NCI-H1436 treated with DMSO at 0.1 percent for 48 hours (cell line): ENCODE data around the gene SSX1.
"Not testable (repeated sequence)": the region's sequence is repeated elsewhere in the genome, so short reads cannot be mapped to it uniquely, and the experiment has no call there.

ENCODE experiments used
- DNase-seq: peaks from one replicate; lab custom pipeline; 2025; lab: John Stamatoyannopoulos, UW

SSX1 gene

GRCh38 chrX:48255062-48255796 lies at the start of gene SSX1:
SSX1 (plus strand) TSS chrX:48255392; CDS start chrX:48257242, 1,850 bp downstream.
- DNase-seq: not testable (repeated sequence)

- not testable (repeated sequence) for DNase-seq
Measured at GRCh38 chrX:48214341-48214740, 40.9 kb upstream of the SSX1 start.

GRCh38 chrX:48224196-48224595 lies 31.0 kb upstream of the SSX1 start:
- DNase-seq: not testable (repeated sequence)

GRCh38 chrX:48252945-48253344 lies 2.2 kb upstream of the SSX1 start:
- DNase-seq: not testable (repeated sequence)

- not testable (repeated sequence) for DNase-seq
Measured at GRCh38 chrX:48274365-48274764, 19.2 kb downstream of the SSX1 start.

GRCh38 chrX:48278958-48279357 lies 23.8 kb downstream of the SSX1 start:
- DNase-seq: no peak

- not testable (repeated sequence) for DNase-seq
Measured at GRCh38 chrX:48280729-48281128, 25.5 kb downstream of the SSX1 start.

- no peak for DNase-seq
Measured at GRCh38 chrX:48306175-48306574, 51.0 kb downstream of the SSX1 start.

GRCh38 chrX:48313996-48314395 lies 58.8 kb downstream of the SSX1 start:
- DNase-seq: not testable (repeated sequence)
